ENCODE data around the gene SREK1.

Gene SREK1

GRCh38 chr5:66118304-66118703 lies 25.8 kb upstream of the SREK1 start:
- Histone ChIP-seq H3K9me3 (ENCODE audit: insufficient read depth, low read length) (no peaks in the 10 kb centered on the region), H3K27ac (ENCODE audit: low read depth, low read length) (no peak overlapping the region), H3K9ac (ENCODE audit: low read length) (no peak overlapping the region), H3F3A (ENCODE audit: insufficient read depth) (no peaks in the 10 kb centered on the region), H3K4me2 (ENCODE audit: low read depth, low read length, poor library complexity, severe bottlenecking) (no peak overlapping the region), H3K36me3 (ENCODE audit: low read length) (no peaks in the 10 kb centered on the region), H3K79me2 (ENCODE audit: insufficient read depth, low read length) (no peaks in the 10 kb centered on the region), H4K20me1 (ENCODE audit: low read depth, low read length) (no peaks in the 10 kb centered on the region), H3K27me3 (ENCODE audit: low read length) (no peaks in the 10 kb centered on the region), H3K9me2 (replicated peaks; ENCODE audit: insufficient read depth, low read length) (no peaks in the 10 kb centered on the region), H2AFZ (ENCODE audit: low read depth, low read length, severe bottlenecking) (no peak overlapping the region), H3K4me3 (ENCODE audit: insufficient read depth, low read length, poor library complexity, severe bottlenecking) (no peak overlapping the region)
- no peak for TF ChIP-seq EZH2phosphoT487 (conservative IDR thresholded peaks at IDR 0.05; ENCODE audit: low read length)
- TF ChIP-seq CTCF (IDR thresholded peaks at IDR 0.05; ENCODE audit: insufficient read depth, low read length, poor library complexity, severe bottlenecking), result no peak

- Histone ChIP-seq H3K4me2 (ENCODE audit: low read depth, low read length, poor library complexity, severe bottlenecking) (no peak overlapping the region), H3K9me3 (ENCODE audit: insufficient read depth, low read length) (no peaks in the 10 kb centered on the region), H3K27ac (ENCODE audit: low read depth, low read length) (no peak overlapping the region), H3F3A (ENCODE audit: insufficient read depth) (no peaks in the 10 kb centered on the region), H3K9ac (ENCODE audit: low read length) (no peak overlapping the region), H3K27me3 (ENCODE audit: low read length) (no peaks in the 10 kb centered on the region), H3K4me3 (ENCODE audit: insufficient read depth, low read length, poor library complexity, severe bottlenecking) (no peak overlapping the region), H4K20me1 (ENCODE audit: low read depth, low read length) (no peaks in the 10 kb centered on the region), H2AFZ (ENCODE audit: low read depth, low read length, severe bottlenecking) (no peak overlapping the region), H3K36me3 (ENCODE audit: low read length) (no peaks in the 10 kb centered on the region), H3K9me2 (replicated peaks; ENCODE audit: insufficient read depth, low read length) (no peaks in the 10 kb centered on the region), H3K79me2 (ENCODE audit: insufficient read depth, low read length) (no peaks in the 10 kb centered on the region)
- TF ChIP-seq CTCF (IDR thresholded peaks at IDR 0.05; ENCODE audit: insufficient read depth, low read length, poor library complexity, severe bottlenecking), result no peak
- no peak for TF ChIP-seq EZH2phosphoT487 (conservative IDR thresholded peaks at IDR 0.05; ENCODE audit: low read length)
Observed at GRCh38 chr5:66122379-66123034, 21.6 kb upstream of the SREK1 start.

GRCh38 chr5:66129144-66129543 lies 15.0 kb upstream of the SREK1 start:
- no peaks in the 10 kb centered on the region for H3K9me3 ChIP-seq (ENCODE audit: insufficient read depth, low read length)
- H4K20me1 ChIP-seq (ENCODE audit: low read depth, low read length), result no peaks in the 10 kb centered on the region
- TF ChIP-seq CTCF (IDR thresholded peaks at IDR 0.05; ENCODE audit: insufficient read depth, low read length, poor library complexity, severe bottlenecking) (no peak), EZH2phosphoT487 (conservative IDR thresholded peaks at IDR 0.05; ENCODE audit: low read length) (no peak)
- no peaks in the 10 kb centered on the region for H3K27me3 ChIP-seq (ENCODE audit: low read length)
- H3K4me3 ChIP-seq (ENCODE audit: insufficient read depth, low read length, poor library complexity, severe bottlenecking), result no peak overlapping the region
- H3K36me3 ChIP-seq (ENCODE audit: low read length), result no peaks in the 10 kb centered on the region
- no peaks in the 10 kb centered on the region for H3K79me2 ChIP-seq (ENCODE audit: insufficient read depth, low read length)
- no peak overlapping the region for H2AFZ ChIP-seq (ENCODE audit: low read depth, low read length, severe bottlenecking)
- no peaks in the 10 kb centered on the region for H3F3A ChIP-seq (ENCODE audit: insufficient read depth)
- H3K9ac ChIP-seq (ENCODE audit: low read length), result no peak overlapping the region
- H3K9me2 ChIP-seq (replicated peaks; ENCODE audit: insufficient read depth, low read length), result no peaks in the 10 kb centered on the region
- H3K4me2 ChIP-seq (ENCODE audit: low read depth, low read length, poor library complexity, severe bottlenecking), result no peak overlapping the region
- no peak overlapping the region for H3K27ac ChIP-seq (ENCODE audit: low read depth, low read length)
